DMS 273 treated with DMSO at 0.1 percent for 48 hours (cell line): Measurements from ENCODE around the gene NPAS2.

Source experiments
- DNase-seq: peaks from one replicate; lab custom pipeline; 2025; lab: John Stamatoyannopoulos, UW

NPAS2 gene

GRCh38 chr2:100793982-100794381 is 26.0 kb upstream of the NPAS2 start:
- DNase-seq: no peak

GRCh38 chr2:100796499-100797100 is 23.3 kb upstream of the NPAS2 start:
- DNase-seq: no peak

DNA sequence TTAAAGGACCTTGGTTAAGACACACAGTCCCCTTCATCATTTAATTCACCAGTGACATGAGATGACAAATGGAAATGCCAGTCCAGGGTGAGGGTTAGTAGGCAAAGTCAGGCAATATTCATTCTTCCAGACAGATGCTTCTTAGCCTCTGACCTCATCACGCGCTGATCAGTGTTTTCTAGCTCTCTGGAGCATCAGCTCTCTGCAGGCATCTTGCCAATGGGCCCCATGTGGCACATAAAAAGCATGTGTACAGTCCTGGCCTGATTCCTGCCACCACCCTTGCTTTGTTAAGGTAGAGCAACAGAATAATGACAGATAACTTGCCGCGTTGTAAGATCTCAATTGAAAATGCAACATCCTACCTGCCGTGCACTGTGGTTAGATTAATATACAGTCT is 20.3 kb upstream of the NPAS2 start:
- DNase-seq: no peak

GRCh38 chr2:100800915-100801314 is 19.0 kb upstream of the NPAS2 start:
- no peak for DNase-seq

DNA sequence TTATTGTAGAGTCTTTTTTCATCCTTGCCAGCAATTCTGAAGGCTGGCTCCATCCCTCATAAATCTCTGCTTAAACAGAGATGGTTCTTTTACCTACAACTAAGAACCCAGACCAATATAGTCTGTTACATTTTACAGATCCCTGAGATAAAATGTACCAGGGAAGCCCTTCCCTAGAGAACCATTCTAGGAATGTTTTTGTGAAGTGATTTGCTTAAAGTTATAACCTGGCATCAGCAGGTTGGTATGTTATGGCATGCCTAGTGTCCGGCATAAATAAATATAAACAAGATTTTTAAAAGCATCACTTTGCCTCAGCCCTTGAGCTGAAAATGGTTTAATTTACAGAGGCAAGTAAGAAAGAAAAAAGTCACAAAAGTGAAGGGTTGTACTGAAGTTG is 18.5 kb upstream of the NPAS2 start:
- DNase-seq: no peak

DNA sequence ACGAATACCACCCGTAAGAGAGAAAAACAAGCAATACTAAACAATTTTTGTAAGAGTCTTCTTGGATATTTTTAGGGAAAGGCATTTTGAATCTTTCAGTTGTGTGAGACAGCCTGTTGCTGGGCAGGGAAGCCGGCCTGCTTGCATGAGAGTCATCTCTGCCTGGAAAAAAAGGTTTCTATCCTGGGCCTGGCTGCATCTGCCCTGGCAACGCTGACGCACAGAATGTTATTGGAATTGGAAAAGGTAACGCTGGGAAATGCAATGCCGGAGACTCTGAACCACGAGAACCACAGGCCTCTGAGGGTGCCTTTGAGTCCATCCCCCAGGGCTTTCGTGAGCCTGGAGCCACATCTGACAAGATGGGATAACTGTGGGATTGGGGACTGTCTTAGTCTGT is 17.9 kb upstream of the NPAS2 start:
- DNase-seq: no peak

DNA sequence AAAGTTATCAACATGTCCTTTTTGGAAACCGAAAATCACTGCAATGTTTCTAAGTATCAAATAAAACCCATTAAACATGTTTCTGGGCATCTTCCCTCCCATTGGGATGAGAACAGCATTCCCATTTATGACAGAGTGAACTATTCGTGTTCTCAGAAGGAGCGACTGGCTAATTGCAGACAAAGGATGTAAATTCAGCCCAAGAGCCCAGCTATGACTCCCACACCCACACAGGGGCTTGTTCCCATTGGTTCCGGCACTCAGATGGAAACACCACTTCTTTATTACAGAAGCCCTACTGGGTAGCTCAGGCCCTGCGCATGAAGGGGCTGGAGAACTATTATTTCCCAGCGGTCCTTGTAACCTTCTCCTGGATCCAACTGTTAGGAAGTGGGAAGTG is 16.6 kb upstream of the NPAS2 start:
- DNase-seq: no peak

- DNase-seq: no peak
Observed at GRCh38 chr2:100806550-100806949, 13.4 kb upstream of the NPAS2 start.

GRCh38 chr2:100807707-100808106 is 12.2 kb upstream of the NPAS2 start:
- no peak for DNase-seq

DNA sequence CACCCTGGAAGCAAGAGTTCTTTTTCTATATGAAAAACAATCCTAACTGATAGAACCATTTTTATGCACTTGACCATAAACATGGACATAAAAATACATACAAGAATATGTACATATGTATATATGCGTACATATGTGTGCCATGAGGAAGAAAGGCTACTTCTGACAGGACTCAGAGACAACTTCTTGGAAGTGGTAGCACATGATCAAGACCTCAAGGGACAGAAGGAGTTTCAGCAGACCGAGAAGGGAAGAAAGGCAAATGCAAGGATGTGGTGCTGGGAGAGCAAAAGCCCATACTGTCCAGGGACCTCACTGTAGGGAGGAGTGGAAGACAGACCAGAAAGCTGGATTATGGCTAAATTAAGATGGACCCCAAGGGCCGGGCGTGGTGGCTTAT is 11.4 kb upstream of the NPAS2 start:
- no peak for DNase-seq

GRCh38 chr2:100809506-100809905 is 10.4 kb upstream of the NPAS2 start:
- no peak for DNase-seq

GRCh38 chr2:100810603-100811145 is 9.3 kb upstream of the NPAS2 start:
- no peak for DNase-seq

GRCh38 chr2:100812116-100812515 is 7.8 kb upstream of the NPAS2 start:
- no peak for DNase-seq

DNA sequence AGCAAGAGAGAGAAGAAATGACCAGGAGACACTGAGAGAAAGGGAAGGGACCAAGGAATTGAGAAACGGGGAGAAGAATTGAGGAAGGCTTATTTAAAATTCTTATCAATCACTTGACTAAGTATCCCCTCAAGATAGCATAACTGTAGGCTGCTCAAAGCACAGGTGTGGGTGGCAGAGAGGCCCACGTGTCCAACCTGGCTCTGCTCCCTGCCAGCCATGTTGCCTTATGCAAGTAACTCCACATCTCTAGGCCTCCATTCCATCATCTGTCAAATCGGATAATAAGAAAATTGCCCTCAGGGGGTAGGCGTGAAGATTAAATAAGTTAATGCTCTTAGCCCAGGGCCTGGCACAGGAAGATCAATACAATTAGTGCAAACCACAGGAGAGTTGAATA is 7.4 kb upstream of the NPAS2 start:
- no peak for DNase-seq

- no peak for DNase-seq
Observed at GRCh38 chr2:100813527-100813926, 6.4 kb upstream of the NPAS2 start.

GRCh38 chr2:100814043-100814442 is 5.9 kb upstream of the NPAS2 start:
- no peak for DNase-seq

GRCh38 chr2:100814453-100814852 is 5.5 kb upstream of the NPAS2 start:
- DNase-seq: no peak

GRCh38 chr2:100817388-100817985 is 2.5 kb upstream of the NPAS2 start:
- no peak for DNase-seq

GRCh38 chr2:100818003-100818605 is 1.8 kb upstream of the NPAS2 start:
- DNase-seq: no peak

- DNase-seq: no peak
Observed at GRCh38 chr2:100818606-100819369, 1.2 kb upstream of the NPAS2 start.

DNA sequence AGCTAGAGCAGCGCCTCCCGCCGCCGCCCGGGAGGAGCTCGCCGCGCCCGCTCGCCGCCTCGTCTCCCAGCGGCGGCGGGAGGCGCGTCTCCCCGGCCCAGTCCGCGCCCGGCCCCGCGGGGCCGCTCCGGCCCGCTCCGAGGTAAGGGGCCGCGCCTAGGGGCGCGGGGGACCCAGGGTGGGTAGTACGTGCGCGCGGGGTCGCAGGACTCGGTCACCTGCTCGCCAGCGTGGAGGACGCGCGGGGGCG is 259 bp downstream of the NPAS2 start:
- DNase-seq: no peak

GRCh38 chr2:100820523-100821254 is 750 bp downstream of the NPAS2 start:
- no peak for DNase-seq
